Neural progenitor cell (in vitro differentiated cells): ENCODE measurements around the gene ZCCHC7.

Source experiments
- EZH2 ChIP-seq: fragments of 200-600 bp; sonication (generic); IDR thresholded peaks from 2 replicates; pipeline ENCODE4 v1.6.1; 2017; ENCODE audit warnings: antibody characterized with exemption, mild to moderate bottlenecking, moderate library complexity
- TF ChIP-seq, protein P1 (sequence below): fragments of 200-600 bp; sonication (generic); IDR thresholded peaks from 2 replicates; pipeline ENCODE4 v1.5.1; 2017; ENCODE audit warnings: antibody characterized with exemption, mild to moderate bottlenecking

DNA sequence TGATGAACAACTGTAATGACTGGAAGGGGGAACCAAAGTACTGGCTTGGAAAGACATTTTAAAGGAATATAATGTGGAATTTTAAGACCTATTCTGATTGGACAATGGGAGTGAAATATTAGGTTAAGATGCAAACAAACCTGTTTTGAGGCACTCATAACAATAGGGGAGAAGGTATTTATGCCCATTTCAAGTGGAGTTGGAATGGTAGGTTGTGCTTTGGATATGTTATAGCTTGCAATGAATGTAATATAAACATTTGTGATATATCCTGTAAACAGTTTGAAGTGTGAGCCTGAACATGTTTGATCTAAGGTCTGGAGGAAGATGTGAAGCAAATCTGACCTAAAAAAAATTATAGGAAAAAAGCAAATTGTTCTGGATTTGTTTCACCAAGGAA, 172.5 kb downstream of the ZCCHC7 start:
- TF ChIP-seq, protein P1, sequence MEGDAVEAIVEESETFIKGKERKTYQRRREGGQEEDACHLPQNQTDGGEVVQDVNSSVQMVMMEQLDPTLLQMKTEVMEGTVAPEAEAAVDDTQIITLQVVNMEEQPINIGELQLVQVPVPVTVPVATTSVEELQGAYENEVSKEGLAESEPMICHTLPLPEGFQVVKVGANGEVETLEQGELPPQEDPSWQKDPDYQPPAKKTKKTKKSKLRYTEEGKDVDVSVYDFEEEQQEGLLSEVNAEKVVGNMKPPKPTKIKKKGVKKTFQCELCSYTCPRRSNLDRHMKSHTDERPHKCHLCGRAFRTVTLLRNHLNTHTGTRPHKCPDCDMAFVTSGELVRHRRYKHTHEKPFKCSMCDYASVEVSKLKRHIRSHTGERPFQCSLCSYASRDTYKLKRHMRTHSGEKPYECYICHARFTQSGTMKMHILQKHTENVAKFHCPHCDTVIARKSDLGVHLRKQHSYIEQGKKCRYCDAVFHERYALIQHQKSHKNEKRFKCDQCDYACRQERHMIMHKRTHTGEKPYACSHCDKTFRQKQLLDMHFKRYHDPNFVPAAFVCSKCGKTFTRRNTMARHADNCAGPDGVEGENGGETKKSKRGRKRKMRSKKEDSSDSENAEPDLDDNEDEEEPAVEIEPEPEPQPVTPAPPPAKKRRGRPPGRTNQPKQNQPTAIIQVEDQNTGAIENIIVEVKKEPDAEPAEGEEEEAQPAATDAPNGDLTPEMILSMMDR = no peak
- no peak for TF ChIP-seq EZH2
